GM23338 (cell line): ENCODE measurements around the gene DCLK2. TPM values are rescaled to one million over a fixed set of nuclear protein-coding genes. Genes with fewer than 3 reads are reported as not detected.

Experiments
- ATAC-seq: fragments of 200-7000 bp; cut with Tn5 transposase; 3 replicates; pipeline ENCODE4 v1.9.1; 2020
- DNase-seq: peaks from one replicate; pipeline ENCODE4 v3.0.0-alpha.2; 2015; ENCODE audit warnings: low spot score
- H2AFZ ChIP-seq: fragments of 200-600 bp; sonication (generic); 2 replicates; pipeline ENCODE4 v1.8.0; 2016; ENCODE audit warnings: antibody characterized with exemption, mild to moderate bottlenecking, moderate library complexity
- H3F3A ChIP-seq: fragments of 200-600 bp; sonication (generic); replicated peaks from 2 replicates; pipeline ENCODE4 v1.8.0; 2017; ENCODE audit warnings: antibody characterized with exemption, mixed run types, low read depth
- H3K27ac ChIP-seq: fragments of 200-600 bp; sonication (generic); 2 replicates; pipeline ENCODE4 v1.6.1; 2016; ENCODE audit warnings: low read depth
- H3K27me3 ChIP-seq: fragments of 200-600 bp; sonication (generic); 2 replicates; pipeline ENCODE4 v1.8.0; 2016; ENCODE audit warnings: mild to moderate bottlenecking, mixed run types, moderate library complexity; ENCODE audit not compliant: insufficient read depth
- H3K36me3 ChIP-seq: fragments of 200-600 bp; sonication (generic); 2 replicates; pipeline ENCODE4 v1.8.0; 2016; ENCODE audit warnings: mild to moderate bottlenecking; ENCODE audit not compliant: insufficient read depth
- H3K4me1 ChIP-seq: fragments of 200-600 bp; sonication (generic); 2 replicates; pipeline ENCODE4 v1.8.0; 2016; ENCODE audit warnings: mild to moderate bottlenecking, moderate library complexity; ENCODE audit not compliant: insufficient read depth
- H3K4me2 ChIP-seq: fragments of 200-600 bp; sonication (generic); 2 replicates; pipeline ENCODE4 v1.7.1; 2017; ENCODE audit warnings: mixed run types
- H3K4me3 ChIP-seq: fragments of 200-600 bp; sonication (generic); 2 replicates; pipeline ENCODE4 v1.6.1; 2016; ENCODE audit warnings: mixed run types
- H3K79me2 ChIP-seq: fragments of 200-600 bp; sonication (generic); replicated peaks from 2 replicates; pipeline ENCODE4 v1.8.0; 2017; ENCODE audit warnings: mild to moderate bottlenecking; ENCODE audit not compliant: insufficient read depth
- H3K9me2 ChIP-seq: fragments of 200-600 bp; sonication (generic); 2 replicates; pipeline ENCODE4 v1.8.0; 2017; ENCODE audit not compliant: insufficient read depth
- H4K20me1 ChIP-seq: fragments of 200-600 bp; sonication (generic); replicated peaks from 2 replicates; pipeline ENCODE4 v1.8.0; 2017; ENCODE audit warnings: mild to moderate bottlenecking; ENCODE audit not compliant: insufficient read depth
- H3K27ac Mint-ChIP-seq: 2 replicates; pipeline ENCODE4 v1.8.0; 2020; ENCODE audit warnings: inconsistent platforms, mild to moderate bottlenecking, moderate library complexity, mixed read lengths
- H3K27me3 Mint-ChIP-seq: 3 replicates; pipeline ENCODE4 v1.8.0; 2022; ENCODE audit warnings: low read depth, mild to moderate bottlenecking, moderate library complexity, mixed read lengths, inconsistent platforms; ENCODE audit not compliant: insufficient read depth, poor library complexity
- H3K36me3 Mint-ChIP-seq: 3 replicates; pipeline ENCODE4 v1.8.0; 2021; ENCODE audit warnings: low read depth, mild to moderate bottlenecking, inconsistent platforms, moderate library complexity, mixed read lengths
- H3K4me1 Mint-ChIP-seq: 3 replicates; pipeline ENCODE4 v1.8.0; 2020; ENCODE audit warnings: mild to moderate bottlenecking, inconsistent platforms, mixed read lengths
- H3K4me3 Mint-ChIP-seq: 3 replicates; pipeline ENCODE4 v1.8.0; 2021; ENCODE audit warnings: moderate library complexity, mild to moderate bottlenecking, inconsistent platforms, mixed read lengths
- H3K9me3 Mint-ChIP-seq: 3 replicates; pipeline ENCODE4 v1.8.0; 2020; ENCODE audit warnings: moderate library complexity, mild to moderate bottlenecking, inconsistent platforms, mixed read lengths
- ETS1 ChIP-seq: IDR thresholded peaks from 2 replicates; pipeline ENCODE4 v1.6.1; 2016; ENCODE audit warnings: antibody characterized with exemption
- EZH2 ChIP-seq: fragments of 200-600 bp; sonication (generic); IDR thresholded peaks from one replicate; pipeline ENCODE4 v1.8.0; 2017; ENCODE audit warnings: antibody characterized with exemption, mild to moderate bottlenecking, low read depth; ENCODE audit not compliant: unreplicated experiment
- EZH2phosphoT487 ChIP-seq: fragments of 200-600 bp; sonication (generic); IDR thresholded peaks from one replicate; pipeline ENCODE4 v1.8.1; 2018; ENCODE audit warnings: antibody characterized with exemption; ENCODE audit not compliant: unreplicated experiment
- NANOG ChIP-seq: IDR thresholded peaks from 2 replicates; pipeline ENCODE4 v1.6.1; 2016; ENCODE audit warnings: antibody characterized with exemption, borderline replicate concordance
- POLR2AphosphoS5 ChIP-seq: IDR thresholded peaks from 2 replicates; pipeline ENCODE4 v1.6.1; 2016; ENCODE audit warnings: antibody characterized with exemption, low read depth
- ZNF462 ChIP-seq: fragments of 250-450 bp; sonication (Bioruptor Pico); IDR thresholded peaks from 2 replicates; pipeline ENCODE4 v1.5.0; 2020; ENCODE audit warnings: mild to moderate bottlenecking, moderate library complexity
- long read RNA-seq: library from polyadenylated mRNA; unstranded; transcript quantifications from one replicate; pipeline ENCODE4 v2.0.0, GENCODE V29; 2020; ENCODE audit not compliant: unreplicated experiment
- polyA plus RNA-seq: library from polyadenylated mRNA; unstranded; fragments of >200 nt; fragmentation: Nextera tagmentation; extraction: Ambion mirVana; gene quantifications from 2 replicates; pipeline ENCODE4 v1.2.1, GENCODE V29; 2016
- total RNA-seq: library from RNA; depleted of rRNA; stranded (reverse); fragments of >200 nt; shearing (Covaris generic); gene quantifications from 2 replicates; pipeline ENCODE4 v1.2.3, GENCODE V29; 2014; rRNA removed

DCLK2 gene
- total RNA-seq: 0.49 and 0.58 TPM in 2 replicates
- polyA plus RNA-seq: 0.23 TPM in 1 of 2 replicates, not detected in the other
- long read RNA-seq: 0 reads

GRCh38 chr4:150078041-150078578 lies at the start of gene DCLK2:
DCLK2 (plus strand) TSS chr4:150078445; CDS start chr4:150079028, 583 bp downstream.
- Histone ChIP-seq H3K4me2 (peak within 1 kb of the TSS; percentile 88), H3K4me1 (peaks cover 7% of the 10 kb centered on the region; the same call in 1 of the 2 replicates), H3K27me3 (peaks cover 59% of the 10 kb centered on the region), H3F3A (no peaks in the 10 kb centered on the region; the same call in none of the 2 replicates), H3K79me2 (no peaks in the 10 kb centered on the region), H2AFZ (peak within 1 kb of the TSS; percentile 97), H3K27ac (no peak within 1 kb of the TSS), H3K36me3 (no peaks in the 10 kb centered on the region), H3K9me2 (no peaks in the 10 kb centered on the region), H3K4me3 (peak within 1 kb of the TSS; percentile 69), H4K20me1 (peaks cover 6% of the 10 kb centered on the region; the same call in 1 of the 2 replicates)
- no peaks in the 10 kb centered on the region; the same call in 2 of the 3 replicates for H3K9me3 Mint-ChIP-seq
- DNase-seq (peak; percentile 73), ATAC-seq (peak; percentile 77)
- H3K4me1 Mint-ChIP-seq: peaks cover 6% of the 10 kb centered on the region
- H3K4me3 Mint-ChIP-seq: peak within 1 kb of the TSS; percentile 72
- no peak within 1 kb of the TSS for H3K27ac Mint-ChIP-seq
- peaks cover 20% of the 10 kb centered on the region for H3K27me3 Mint-ChIP-seq
- TF ChIP-seq EZH2phosphoT487: no peak
- no peak for TF ChIP-seq NANOG
- no peak for TF ChIP-seq ETS1
- no peak for TF ChIP-seq EZH2
- TF ChIP-seq ZNF462: no peak
- TF ChIP-seq POLR2AphosphoS5: no peak
- H3K36me3 Mint-ChIP-seq: no peaks in the 10 kb centered on the region
